Coronary artery (tissue), 2 donors: ENCODE results near the gene LILRA2.

Experiments
- DNase-seq: peaks from one replicate; pipeline ENCODE4 v3.0.0-alpha.2; 2017; ENCODE audit warnings: low spot score
- H3K27ac ChIP-seq, 2 donors: fragments of 200-600 bp; sonication (generic); one replicate each; pipeline ENCODE4 v1.5.1; 2016 to 2019
- H3K4me3 ChIP-seq: fragments of 200-600 bp; sonication (generic); 2 replicates; pipeline ENCODE4 v1.5.1; 2016; ENCODE audit warnings: mild to moderate bottlenecking, moderate library complexity
- CTCF ChIP-seq: fragments of 200-600 bp; sonication (generic); IDR thresholded peaks from one replicate; pipeline ENCODE4 v1.5.1; 2019; ENCODE audit warnings: antibody characterized with exemption

LILRA2 gene

GRCh38 chr19:54573330-54573872 lies at the start of gene LILRA2:
Gene LILRA2 (plus strand): TSS chr19:54573790. CDS start chr19:54573879, 89 bp downstream.
- Histone ChIP-seq H3K27ac (peak within 1 kb of the TSS in 1 of 2 donors; percentile 54), H3K4me3 (peak within 1 kb of the TSS; percentile 30)
- DNase-seq: no peak

GRCh38 chr19:54525636-54526035 lies 48.0 kb upstream of the LILRA2 start:
- no peak for TF ChIP-seq CTCF
- DNase-seq: no peak
- Histone ChIP-seq H3K27ac (no peak overlapping the region), H3K4me3 (no peak overlapping the region)

More at GRCh38 chr19:54573330-54573872, at the start of gene LILRA2:
- TF ChIP-seq CTCF: no peak

GRCh38 chr19:54526972-54527371 lies 46.6 kb upstream of the LILRA2 start:
- H3K27ac ChIP-seq: no peak overlapping the region
- no peak for DNase-seq
- no peak overlapping the region for H3K4me3 ChIP-seq
- no peak for TF ChIP-seq CTCF

GRCh38 chr19:54530866-54531265 lies 42.7 kb upstream of the LILRA2 start:
- Histone ChIP-seq H3K4me3 (no peak overlapping the region), H3K27ac (no peak overlapping the region)
- no peak for TF ChIP-seq CTCF
- no peak for DNase-seq

GRCh38 chr19:54532528-54532927 lies 41.1 kb upstream of the LILRA2 start:
- DNase-seq: no peak
- no peak for TF ChIP-seq CTCF
- H3K4me3 ChIP-seq: no peak overlapping the region
- H3K27ac ChIP-seq: no peak overlapping the region

GRCh38 chr19:54533476-54533875 lies 40.1 kb upstream of the LILRA2 start:
- no peak for DNase-seq
- no peak overlapping the region for H3K27ac ChIP-seq
- no peak overlapping the region for H3K4me3 ChIP-seq
- TF ChIP-seq CTCF: no peak

- Histone ChIP-seq H3K27ac (no peak overlapping the region), H3K4me3 (no peak overlapping the region)
- no peak for DNase-seq
- no peak for TF ChIP-seq CTCF
Measured at GRCh38 chr19:54534156-54534555, 39.4 kb upstream of the LILRA2 start.
